OCI-LY7 (cell line): ENCODE results near the gene WNT10A. TPM values are rescaled to one million over a fixed set of nuclear protein-coding genes. Genes with fewer than 3 reads are reported as not detected.

Experiments
- BruUV-seq: library from RNA; stranded (reverse); fragments of 400-500 nt; replicated peaks from 2 replicates; lab custom pipeline; 2021; lab: Mats Ljungman, UMichigan
- CTCF ChIA-PET: fragments of 300-600 bp; sonication (Branson Sonifier 250); formaldehyde crosslinking; loops from one replicate; lab custom pipeline; 2022; ENCODE audit warnings: antibody characterized with exemption; ENCODE audit not compliant: unreplicated experiment; lab: Charles Lee
- POLR2A ChIA-PET: fragments of 300-600 bp; sonication (Branson Sonifier 250); formaldehyde crosslinking; loops from one replicate; lab custom pipeline; 2022; ENCODE audit warnings: antibody characterized with exemption; lab: Charles Lee
- DNase-seq: peaks from one replicate; pipeline ENCODE4 v3.0.0-alpha.2; 2015; ENCODE audit warnings: low spot score
- H2AFZ ChIP-seq: fragments of 200-600 bp; sonication (generic), shearing (Covaris generic); 2 replicates; pipeline ENCODE4 v1.6.1; 2014; ENCODE audit warnings: mild to moderate bottlenecking, antibody characterized with exemption, low read length, moderate library complexity
- H3K27ac ChIP-seq: fragments of 200-600 bp; sonication (generic); 2 replicates; pipeline ENCODE4 v1.5.1; 2014; ENCODE audit warnings: mixed run types, low read depth, mild to moderate bottlenecking, moderate library complexity, low read length, inconsistent platforms; ENCODE audit not compliant: poor library complexity, severe bottlenecking
- H3K36me3 ChIP-seq: fragments of 200-600 bp; sonication (generic); 2 replicates; pipeline ENCODE4 v1.6.1; 2014; ENCODE audit warnings: mild to moderate bottlenecking, antibody characterized with exemption, low read length, moderate library complexity, mixed read lengths; ENCODE audit not compliant: insufficient read depth
- H3K4me1 ChIP-seq: fragments of 200-600 bp; sonication (generic); 2 replicates; pipeline ENCODE4 v1.5.1; 2014; ENCODE audit warnings: mild to moderate bottlenecking, low read length; ENCODE audit not compliant: insufficient read depth, poor library complexity, severe bottlenecking
- H3K4me2 ChIP-seq: fragments of 200-600 bp; sonication (generic); 2 replicates; pipeline ENCODE4 v1.6.1; 2014; ENCODE audit warnings: mild to moderate bottlenecking, low read length
- H3K4me3 ChIP-seq: fragments of 200-600 bp; sonication (generic); 2 replicates; pipeline ENCODE4 v1.5.1; 2014; ENCODE audit warnings: mild to moderate bottlenecking, low read depth, low read length; ENCODE audit not compliant: poor library complexity, severe bottlenecking
- H3K79me2 ChIP-seq: fragments of 200-600 bp; sonication (generic); 2 replicates; pipeline ENCODE4 v1.6.1; 2016; ENCODE audit warnings: low read depth, mild to moderate bottlenecking, low read length, moderate library complexity, mixed read lengths; ENCODE audit not compliant: insufficient read depth
- H3K9me2 ChIP-seq: fragments of 200-600 bp; sonication (generic); 2 replicates; pipeline ENCODE4 v1.6.1; 2016; ENCODE audit warnings: mild to moderate bottlenecking, low read length, mixed read lengths; ENCODE audit not compliant: insufficient read depth
- H3K9me3 ChIP-seq: fragments of 200-600 bp; sonication (generic); 2 replicates; pipeline ENCODE4 v1.6.1; 2014; ENCODE audit warnings: mild to moderate bottlenecking, mixed run types, low read length, mixed read lengths
- H4K20me1 ChIP-seq: fragments of 200-600 bp; sonication (generic); 2 replicates; pipeline ENCODE4 v1.6.1; 2014; ENCODE audit warnings: mild to moderate bottlenecking, antibody characterized with exemption, low read length, moderate library complexity, mixed read lengths; ENCODE audit not compliant: insufficient read depth
- CTCF ChIP-seq: fragments of 200-600 bp; sonication (generic); conservative IDR thresholded peaks from 2 replicates; pipeline ENCODE4 v1.5.1; 2014; ENCODE audit warnings: mild to moderate bottlenecking, antibody characterized with exemption, low read length, moderate library complexity, mixed read lengths
- EZH2phosphoT487 ChIP-seq: fragments of 200-600 bp; sonication (generic); IDR thresholded peaks from 2 replicates; pipeline ENCODE4 v1.6.1; 2018; ENCODE audit warnings: low read depth, borderline replicate concordance, mild to moderate bottlenecking, mixed run types, antibody characterized with exemption, low read length, moderate library complexity, mixed read lengths
- intact Hi-C: fragments of 100-400 bp; cut with micrococcal nuclease; formaldehyde crosslinking; loops from one replicate; pipeline ENCODE4 v1.10.0; 2022; ENCODE audit not compliant: unreplicated experiment
- total RNA-seq, 2 experiments: library from RNA; depleted of rRNA in 1 of 2; stranded (reverse); fragments of >200 nt in 1 of 2; shearing (Covaris generic) in 1 of 2; gene quantifications; 2 replicates each; pipeline ENCODE4 v1.2.3, GENCODE V29; 2014 to 2022

WNT10A gene
- total RNA-seq, 2 experiments from 2014 or later, result 5.5 to 11.4 TPM

GRCh38 chr2:218878926-218879761 lies 1.5 kb upstream of the WNT10A start:
- intact Hi-C loops, result no loop called here
- peaks cover 74% of the 10 kb centered on the region for H3K4me1 ChIP-seq
- TF ChIP-seq EZH2phosphoT487, result no peak
- no peak for TF ChIP-seq CTCF
- no peaks in the 10 kb centered on the region for H3K9me3 ChIP-seq
- CTCF ChIA-PET, result interaction anchor here (1.4 to 5.5 kb wide), 3 partner anchors 13 to 18 kb away, joined by 10 to 107 read pairs (median 29); no protein-coding TSS in a partner anchor
- no peaks in the 10 kb centered on the region for H4K20me1 ChIP-seq
- H3K79me2 ChIP-seq, result no peaks in the 10 kb centered on the region
- peak overlapping the region; percentile 88 for H3K4me2 ChIP-seq
- H3K4me3 ChIP-seq, result peak overlapping the region; percentile 67
- peak overlapping the region; percentile 45; the same call in 1 of the 2 replicates for H2AFZ ChIP-seq
- H3K36me3 ChIP-seq, result no peaks in the 10 kb centered on the region
- peak overlapping the region; percentile 78 for H3K27ac ChIP-seq
- peak; percentile 49 for DNase-seq
- BruUV-seq, result no TSS peak
- POLR2A ChIA-PET, result interaction anchor here (2.6 to 6.2 kb wide), 3 partner anchors 8 to 18 kb away, joined by 13 to 86 read pairs (median 24); no protein-coding TSS in a partner anchor
- no peaks in the 10 kb centered on the region for H3K9me2 ChIP-seq

GRCh38 chr2:218879776-218880101 lies 913 bp upstream of the WNT10A start:
- no TSS peak for BruUV-seq
- intact Hi-C loops, result loop anchor here (10.0 kb wide), 1 partner anchor 395 kb away; the partner anchor contains the start of gene DNAJB2
- H3K4me1 ChIP-seq, result peaks cover 74% of the 10 kb centered on the region

More at GRCh38 chr2:218879776-218880101, 913 bp upstream of the WNT10A start:
- H3K27ac ChIP-seq, result peak overlapping the region; percentile 78
- POLR2A ChIA-PET, result interaction anchor here (0.5 to 6.2 kb wide), 3 partner anchors 13 to 159 kb away, joined by 4 to 86 read pairs (median 24); no protein-coding TSS in a partner anchor
- no peaks in the 10 kb centered on the region for H3K9me3 ChIP-seq
- DNase-seq, result no peak
- H2AFZ ChIP-seq, result peak overlapping the region; percentile 45; the same call in 1 of the 2 replicates
- no peak for TF ChIP-seq CTCF
- no peak for TF ChIP-seq EZH2phosphoT487
- H3K4me2 ChIP-seq, result peak overlapping the region; percentile 88
- peak overlapping the region; percentile 67 for H3K4me3 ChIP-seq
- no peaks in the 10 kb centered on the region for H4K20me1 ChIP-seq
- H3K9me2 ChIP-seq, result no peaks in the 10 kb centered on the region
- no peaks in the 10 kb centered on the region for H3K36me3 ChIP-seq
- no peaks in the 10 kb centered on the region for H3K79me2 ChIP-seq
- CTCF ChIA-PET, result interaction anchor here (1.4 to 4.4 kb wide), 2 partner anchors 13 to 18 kb away, joined by 10 to 29 read pairs; no protein-coding TSS in a partner anchor
